HG03066 (cell line): Measurements from ENCODE around the gene CACNA1E.

ENCODE experiments used
- ATAC-seq: cut with Tn5 transposase; IDR thresholded peaks from one replicate; pipeline ENCODE4 v1.9.1; 2021; ENCODE audit warnings: low read depth; ENCODE audit not compliant: unreplicated experiment

Gene CACNA1E

GRCh38 chr1:181483285-181484195 is at the start of gene CACNA1E:
Gene CACNA1E, plus strand, starts transcription at chr1:181483517. Its CDS starts 228 bp downstream, at chr1:181483745.
- no peak for ATAC-seq

GRCh38 chr1:181433931-181434330 is 49.4 kb upstream of the CACNA1E start:
- ATAC-seq, result no peak

- peak; percentile 95 for ATAC-seq
Measured at GRCh38 chr1:181438013-181438412, 45.3 kb upstream of the CACNA1E start.

GRCh38 chr1:181440510-181440909 is 42.8 kb upstream of the CACNA1E start:
- no peak for ATAC-seq

GRCh38 chr1:181442181-181442525 is 41.2 kb upstream of the CACNA1E start:
- ATAC-seq, result no peak

- ATAC-seq, result no peak
Measured at GRCh38 chr1:181443231-181443853, 40.0 kb upstream of the CACNA1E start.

DNA sequence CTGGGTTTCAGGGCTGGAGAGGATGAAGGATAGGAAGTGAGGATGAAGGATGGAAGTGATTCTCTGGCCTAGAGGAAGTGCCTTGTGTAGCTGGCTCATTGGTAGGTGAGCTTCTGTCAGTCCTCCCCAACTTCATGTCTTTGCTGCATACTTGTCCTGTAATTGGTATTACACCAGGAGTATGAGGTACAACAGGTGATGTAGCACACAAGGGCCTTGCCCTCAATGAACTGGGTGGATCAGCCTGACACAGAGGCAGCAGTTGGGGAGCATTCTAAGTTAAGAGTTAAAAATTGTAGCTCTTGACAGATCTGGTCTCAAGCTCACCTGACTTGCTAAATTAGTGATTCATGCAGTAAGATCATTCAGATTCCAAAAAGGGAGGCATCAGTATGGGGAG is 37.9 kb upstream of the CACNA1E start:
- no peak for ATAC-seq

DNA sequence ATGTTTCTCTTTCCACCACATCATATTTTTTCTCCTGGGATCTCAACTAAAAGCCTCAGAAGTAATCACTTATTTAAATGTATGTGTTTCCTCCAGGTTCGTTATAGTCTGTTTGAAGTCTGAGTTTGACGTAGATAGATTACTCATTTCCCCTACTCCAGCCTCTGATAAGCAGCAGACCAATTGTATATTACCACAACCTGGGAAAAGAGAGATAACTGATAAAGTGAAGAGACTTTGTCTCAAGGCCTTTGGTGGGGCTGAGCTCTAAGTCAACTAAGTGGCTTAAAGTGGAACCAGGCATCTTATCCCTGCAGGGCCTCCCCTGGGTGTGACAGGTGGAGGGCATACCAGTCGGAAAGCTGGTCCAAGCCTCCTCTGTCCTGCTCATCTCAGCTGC is 34.9 kb upstream of the CACNA1E start:
- no peak for ATAC-seq

DNA sequence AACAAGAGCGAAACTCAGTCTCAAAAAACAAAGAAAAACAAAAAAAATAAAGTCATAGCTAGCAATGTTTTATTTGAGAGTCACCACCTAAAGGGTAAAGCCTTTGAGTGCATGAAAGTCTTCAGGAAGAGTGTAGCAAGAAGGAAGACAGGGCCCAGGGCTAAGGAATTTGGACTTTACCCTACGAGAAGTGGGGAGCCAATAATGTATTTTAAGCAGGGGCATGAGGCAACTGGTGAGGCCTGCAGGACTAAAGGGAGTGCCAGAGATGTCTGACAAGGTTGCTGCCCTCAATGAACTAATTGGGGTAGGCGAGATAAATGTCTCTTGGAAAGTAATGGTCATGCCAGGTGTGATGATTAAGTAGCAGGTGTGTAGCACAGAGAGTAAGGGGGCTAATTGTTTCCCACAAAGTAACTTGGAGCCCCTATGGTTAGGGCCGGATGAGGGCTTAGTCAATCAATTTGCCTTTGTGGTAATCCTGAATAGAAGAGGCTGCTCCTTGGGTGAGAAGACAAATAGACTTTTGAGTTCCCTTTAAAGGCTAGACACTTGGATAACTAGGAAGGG is 31.6 kb upstream of the CACNA1E start:
- ATAC-seq, result no peak

DNA sequence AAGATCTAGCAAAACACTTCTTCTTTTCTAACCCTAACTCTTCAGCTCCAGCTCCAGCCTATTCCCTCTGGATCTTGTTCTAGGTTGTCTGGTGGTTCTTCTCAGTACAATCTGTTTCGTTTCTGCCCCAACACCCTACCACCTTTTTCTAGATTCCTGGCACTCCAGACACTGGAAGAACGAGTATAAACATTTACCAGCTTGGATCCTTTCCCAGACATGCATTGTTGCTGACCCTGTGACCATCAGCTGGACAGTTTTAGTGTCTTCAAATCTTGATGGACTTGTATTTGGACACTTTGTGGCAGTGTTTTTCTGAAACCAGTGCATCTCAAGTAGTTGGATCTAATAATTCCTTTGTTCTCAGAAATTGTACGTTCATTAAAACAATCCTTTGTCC is 30.6 kb upstream of the CACNA1E start:
- no peak for ATAC-seq

DNA sequence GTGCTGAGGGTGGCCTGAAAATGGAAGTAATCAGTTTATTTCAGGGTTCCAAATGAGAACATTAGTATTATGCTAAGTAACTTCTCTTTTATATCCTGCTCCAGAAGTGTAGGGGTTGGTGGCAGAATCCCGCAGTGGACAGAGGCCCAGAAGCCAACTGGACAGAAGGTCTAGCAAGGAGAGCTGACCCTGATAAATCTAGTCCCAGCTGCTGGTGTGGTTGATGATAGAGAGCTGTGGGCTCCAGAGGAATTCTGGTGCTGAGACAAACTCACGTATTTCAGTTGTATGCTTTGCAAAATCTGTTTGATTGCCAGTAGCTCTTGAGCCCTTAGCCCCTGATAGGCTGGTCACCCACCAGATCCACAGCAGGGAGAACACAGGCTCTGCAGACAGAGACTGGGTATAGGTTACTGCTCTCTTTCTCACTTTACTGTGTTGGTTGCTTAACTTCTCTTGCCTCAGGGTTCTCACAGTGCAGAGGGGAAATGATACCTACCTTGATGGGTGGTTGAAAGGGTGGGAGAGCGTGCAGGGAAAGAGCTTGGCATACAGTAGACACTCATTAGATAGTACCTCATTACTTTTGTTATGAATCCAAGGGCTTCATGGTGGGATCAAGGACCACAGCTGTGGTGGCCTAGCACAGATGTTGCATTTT is 29.6 kb upstream of the CACNA1E start:
- no peak for ATAC-seq

GRCh38 chr1:181456551-181456950 is 26.8 kb upstream of the CACNA1E start:
- no peak for ATAC-seq

GRCh38 chr1:181458419-181458818 is 24.9 kb upstream of the CACNA1E start:
- ATAC-seq, result no peak

- ATAC-seq, result no peak
Measured at GRCh38 chr1:181459067-181459466, 24.2 kb upstream of the CACNA1E start.

DNA sequence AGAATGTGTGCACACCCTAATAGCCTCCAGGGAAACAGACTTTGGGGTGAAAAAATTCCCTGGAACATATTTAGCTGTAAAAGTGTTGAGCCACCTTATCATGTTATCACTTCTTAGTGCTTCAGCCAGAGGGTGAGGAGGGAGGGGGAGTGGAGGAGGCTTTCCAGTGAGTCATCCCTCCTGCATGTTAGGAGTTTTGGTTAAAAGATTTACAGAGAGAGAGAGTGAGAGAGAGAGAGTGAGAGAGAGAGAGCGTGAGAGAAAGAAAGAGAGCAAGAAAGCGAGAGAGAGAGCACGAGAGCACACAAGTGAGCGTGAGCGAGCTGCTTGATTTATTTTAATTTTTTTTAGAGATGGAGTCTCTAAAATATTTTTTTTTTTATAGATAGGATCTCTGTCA is 13.5 kb upstream of the CACNA1E start:
- no peak for ATAC-seq

DNA sequence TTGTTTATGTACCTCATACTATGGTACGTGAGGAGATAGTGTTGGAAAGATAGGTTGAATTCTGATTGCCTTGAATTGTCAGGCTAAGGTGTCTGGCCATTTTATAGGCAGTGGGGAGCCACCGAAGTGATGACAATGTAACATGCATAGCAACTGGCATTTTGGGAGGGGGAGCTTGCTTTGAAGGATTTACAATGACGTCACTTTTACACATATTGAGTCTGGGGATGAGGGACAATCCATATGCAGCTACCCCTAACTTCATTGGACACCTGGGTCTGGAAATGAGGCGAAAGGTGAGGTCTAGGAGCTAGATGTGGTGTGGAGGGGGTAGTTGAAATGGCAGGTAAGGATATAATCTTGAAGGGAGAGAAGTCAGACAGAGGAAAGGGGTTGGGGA is 7.7 kb upstream of the CACNA1E start:
- ATAC-seq, result no peak

DNA sequence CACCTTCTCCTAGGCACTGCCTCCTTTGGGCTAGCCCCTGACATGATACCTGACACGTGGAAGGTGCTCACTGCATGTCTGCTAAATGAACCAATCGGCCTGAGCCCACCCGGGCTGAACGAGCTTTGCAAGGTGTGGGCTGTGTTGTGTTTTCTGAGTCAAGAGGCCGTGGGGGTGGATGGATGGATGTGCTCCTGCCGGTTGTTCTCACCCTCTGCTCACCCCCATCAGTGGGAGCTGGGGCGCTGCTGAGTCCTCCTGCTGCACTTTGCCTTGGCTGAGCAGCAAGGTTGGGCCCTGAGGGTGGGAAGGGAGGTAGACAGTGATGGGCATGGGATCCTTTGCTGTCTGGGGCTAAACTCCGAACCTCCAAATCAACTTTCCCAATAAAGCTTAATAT is 6.7 kb upstream of the CACNA1E start:
- ATAC-seq, result no peak

GRCh38 chr1:181478306-181478705 is 5.0 kb upstream of the CACNA1E start:
- ATAC-seq, result no peak

DNA sequence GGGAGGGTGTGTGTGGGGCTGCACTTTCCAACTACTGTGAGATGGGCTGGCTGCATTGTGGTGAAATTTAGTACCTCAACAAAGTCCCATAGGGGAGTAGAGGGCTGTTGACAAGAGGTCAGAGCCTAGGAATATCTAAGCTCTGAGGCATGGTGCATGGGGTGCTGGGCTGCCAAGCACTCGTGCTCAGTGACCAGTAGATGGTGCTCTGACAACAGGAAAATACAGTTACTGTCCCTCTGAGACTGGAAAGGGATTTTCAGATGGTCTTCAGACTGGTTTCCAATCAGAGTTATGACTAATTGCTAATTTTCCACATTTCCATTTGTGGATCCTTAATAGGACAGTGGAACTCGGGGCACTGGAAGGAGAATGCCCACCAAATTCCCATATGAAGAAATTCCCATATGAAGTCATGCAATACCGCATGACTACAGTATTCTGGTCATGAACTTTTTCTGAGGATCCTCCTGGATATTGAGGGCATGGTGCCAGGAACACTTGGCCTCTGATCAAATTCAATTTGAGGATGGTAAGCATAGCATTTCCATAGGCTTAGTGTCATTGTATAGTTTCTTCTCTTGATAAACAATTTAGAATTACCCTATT is 4.1 kb upstream of the CACNA1E start:
- peak; percentile 47 for ATAC-seq

- ATAC-seq, result no peak
Measured at GRCh38 chr1:181482001-181482430, 1.3 kb upstream of the CACNA1E start.
